Esophagus muscularis mucosa (tissue), 4 donors: ENCODE measurements around the gene TNRC6C.

Source experiments
- EP300 ChIP-seq: sonication (generic); formaldehyde crosslinking; IDR thresholded peaks from one replicate; pipeline ENCODE4 v1.6.1; 2017; ENCODE audit warnings: antibody characterized with exemption
- POLR2A ChIP-seq: fragments of 450-650 bp; IDR thresholded peaks from one replicate; pipeline ENCODE4 v1.6.1; 2017; ENCODE audit warnings: antibody characterized with exemption, moderate library complexity, mild to moderate bottlenecking, low read depth
- TF ChIP-seq, protein P1 (sequence below), 3 experiments: fragments of 200-600 bp in 2 of 3; fragments of 450-650 bp in 1 of 3; sonication (generic) in 2 of 3; IDR thresholded peaks; one replicate each; pipeline ENCODE4 v1.5.1; 2017 to 2019; ENCODE audit warnings: antibody characterized with exemption in 3 of 3, mild to moderate bottlenecking in 2 of 3, moderate library complexity in 1 of 3

DNA sequence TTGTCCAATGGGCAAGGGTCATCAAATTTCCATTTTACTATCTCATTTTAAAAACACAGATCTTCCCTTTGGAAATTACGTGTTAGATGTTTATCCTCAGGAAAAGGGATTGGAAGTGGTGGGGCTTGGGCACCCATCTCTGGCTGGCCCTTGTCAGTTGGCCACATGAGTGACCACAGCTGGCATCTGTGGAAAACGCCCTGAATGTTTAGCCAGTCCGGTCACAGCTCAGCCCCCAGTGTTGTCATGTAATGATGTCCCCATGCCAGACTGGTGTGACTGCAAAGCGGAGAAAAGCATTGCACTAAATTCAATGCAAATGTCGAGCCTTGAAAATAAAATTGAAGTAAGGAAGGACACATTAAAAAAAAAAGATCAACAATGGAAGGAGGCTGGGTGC is 117.0 kb downstream of the TNRC6C start:
- TF ChIP-seq, protein P1, sequence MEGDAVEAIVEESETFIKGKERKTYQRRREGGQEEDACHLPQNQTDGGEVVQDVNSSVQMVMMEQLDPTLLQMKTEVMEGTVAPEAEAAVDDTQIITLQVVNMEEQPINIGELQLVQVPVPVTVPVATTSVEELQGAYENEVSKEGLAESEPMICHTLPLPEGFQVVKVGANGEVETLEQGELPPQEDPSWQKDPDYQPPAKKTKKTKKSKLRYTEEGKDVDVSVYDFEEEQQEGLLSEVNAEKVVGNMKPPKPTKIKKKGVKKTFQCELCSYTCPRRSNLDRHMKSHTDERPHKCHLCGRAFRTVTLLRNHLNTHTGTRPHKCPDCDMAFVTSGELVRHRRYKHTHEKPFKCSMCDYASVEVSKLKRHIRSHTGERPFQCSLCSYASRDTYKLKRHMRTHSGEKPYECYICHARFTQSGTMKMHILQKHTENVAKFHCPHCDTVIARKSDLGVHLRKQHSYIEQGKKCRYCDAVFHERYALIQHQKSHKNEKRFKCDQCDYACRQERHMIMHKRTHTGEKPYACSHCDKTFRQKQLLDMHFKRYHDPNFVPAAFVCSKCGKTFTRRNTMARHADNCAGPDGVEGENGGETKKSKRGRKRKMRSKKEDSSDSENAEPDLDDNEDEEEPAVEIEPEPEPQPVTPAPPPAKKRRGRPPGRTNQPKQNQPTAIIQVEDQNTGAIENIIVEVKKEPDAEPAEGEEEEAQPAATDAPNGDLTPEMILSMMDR (IDR thresholded peaks at IDR 0.05) = no peak
- TF ChIP-seq POLR2A (no peak), EP300 (no peak)
